Upper lobe of right lung (tissue), 1 donor: Measurements from ENCODE around the gene FRMD8. TPM values are rescaled to one million over a fixed set of nuclear protein-coding genes. Genes with fewer than 3 reads are reported as not detected.

Source experiments
- ATAC-seq: fragments of 200-7000 bp; cut with Tn5 transposase; one replicate; pipeline ENCODE4 v1.9.1; 2020; ENCODE audit warnings: mild to moderate bottlenecking, moderate library complexity
- DNase-seq: peaks from one replicate; pipeline ENCODE4 v3.0.0-alpha.2; 2020
- H3K27ac ChIP-seq: fragments of 200-600 bp; one replicate; pipeline ENCODE4 v1.8.0; 2022
- H3K27me3 ChIP-seq: fragments of 200-600 bp; one replicate; pipeline ENCODE4 v1.8.0; 2022; ENCODE audit warnings: mild to moderate bottlenecking
- H3K36me3 ChIP-seq: fragments of 200-600 bp; one replicate; pipeline ENCODE4 v1.8.0; 2022
- H3K4me1 ChIP-seq: fragments of 200-600 bp; one replicate; pipeline ENCODE4 v1.8.0; 2022
- H3K4me3 ChIP-seq: fragments of 200-600 bp; one replicate; pipeline ENCODE4 v1.8.0; 2022; ENCODE audit warnings: mild to moderate bottlenecking
- H3K9me3 ChIP-seq: fragments of 200-600 bp; one replicate; pipeline ENCODE4 v1.8.0; 2022
- intact Hi-C: fragments of 100-400 bp; cut with DNase I; formaldehyde crosslinking; loops from one replicate; pipeline ENCODE4 v1.11.0; 2022
- total RNA-seq: library from RNA; stranded (reverse); fragmentation: NEBNext Ultra II Directional; extraction: Animal tissue kit (Norgen Biotek cat#: 25700); gene quantifications from one replicate; pipeline ENCODE4 v1.2.1, GENCODE V29; 2021
- TF ChIP-seq, protein P1 (sequence below): fragments of 200-600 bp; IDR thresholded peaks from one replicate; pipeline ENCODE4 v1.8.0; 2022; ENCODE audit warnings: antibody characterized with exemption
- donor health status: DM: no; HTN: yes; CAD: no; lungs with severe emphysema.

Gene FRMD8
- total RNA-seq, 1 donor from 2014 or later = 37.1 TPM

- peak; percentile 94 for DNase-seq
- no peaks in the 10 kb centered on the region for H3K27me3 ChIP-seq
- peaks cover 43% of the 10 kb centered on the region for H3K4me1 ChIP-seq
These were observed 34.7 kb downstream of the FRMD8 start for GRCh38 chr11:65420979-65421793.

DNA sequence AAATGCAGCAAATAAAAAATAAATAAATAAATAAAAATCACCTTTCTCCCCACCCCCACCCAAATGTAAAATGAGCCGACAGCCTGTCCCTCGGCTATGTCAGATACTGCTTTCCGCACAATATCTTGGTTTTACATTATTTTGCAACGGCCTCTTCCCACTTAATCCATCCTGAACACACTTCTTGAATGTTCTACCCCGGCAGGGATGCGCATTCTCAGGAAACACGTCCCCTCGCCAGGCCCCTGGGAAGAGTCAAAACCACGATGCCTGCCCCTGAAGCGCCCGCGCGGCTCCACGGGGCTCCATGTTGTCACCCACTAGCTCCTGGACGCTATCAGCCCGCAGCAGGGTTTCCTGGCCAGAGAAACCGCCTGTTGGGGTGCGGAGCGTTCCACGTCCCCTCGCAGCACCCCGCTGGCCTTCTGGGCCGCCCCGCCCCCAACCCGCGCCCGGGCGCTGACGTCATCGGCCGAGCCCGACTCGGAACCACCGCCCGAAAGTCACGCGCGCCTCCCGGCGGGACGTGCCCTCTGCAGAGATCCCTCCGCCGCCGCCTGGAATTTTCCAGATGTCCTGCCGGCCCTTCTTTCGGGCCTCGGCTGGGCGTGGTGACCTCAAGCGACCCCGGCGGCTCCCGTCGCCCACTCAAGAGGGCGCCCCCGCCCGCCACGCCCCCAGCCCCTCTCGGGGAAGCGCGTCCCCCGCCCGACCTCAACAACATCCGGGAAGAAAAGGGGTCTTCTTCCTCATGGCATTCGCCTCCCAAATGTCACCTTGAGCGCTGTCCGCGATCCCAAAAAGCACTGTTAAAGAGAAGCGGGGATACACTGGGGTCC is 35.6 kb downstream of the FRMD8 start:
- H3K27me3 ChIP-seq = no peaks in the 10 kb centered on the region
- peaks cover 31% of the 10 kb centered on the region for H3K36me3 ChIP-seq
- H3K27ac ChIP-seq = peak overlapping the region; percentile 100
- H3K4me1 ChIP-seq = peaks cover 35% of the 10 kb centered on the region
- ATAC-seq (peak; percentile 42), DNase-seq (peak; percentile 100)
- intact Hi-C loops = no loop called here
- peak overlapping the region; percentile 98 for H3K4me3 ChIP-seq
- no peaks in the 10 kb centered on the region for H3K9me3 ChIP-seq
- TF ChIP-seq, protein P1, sequence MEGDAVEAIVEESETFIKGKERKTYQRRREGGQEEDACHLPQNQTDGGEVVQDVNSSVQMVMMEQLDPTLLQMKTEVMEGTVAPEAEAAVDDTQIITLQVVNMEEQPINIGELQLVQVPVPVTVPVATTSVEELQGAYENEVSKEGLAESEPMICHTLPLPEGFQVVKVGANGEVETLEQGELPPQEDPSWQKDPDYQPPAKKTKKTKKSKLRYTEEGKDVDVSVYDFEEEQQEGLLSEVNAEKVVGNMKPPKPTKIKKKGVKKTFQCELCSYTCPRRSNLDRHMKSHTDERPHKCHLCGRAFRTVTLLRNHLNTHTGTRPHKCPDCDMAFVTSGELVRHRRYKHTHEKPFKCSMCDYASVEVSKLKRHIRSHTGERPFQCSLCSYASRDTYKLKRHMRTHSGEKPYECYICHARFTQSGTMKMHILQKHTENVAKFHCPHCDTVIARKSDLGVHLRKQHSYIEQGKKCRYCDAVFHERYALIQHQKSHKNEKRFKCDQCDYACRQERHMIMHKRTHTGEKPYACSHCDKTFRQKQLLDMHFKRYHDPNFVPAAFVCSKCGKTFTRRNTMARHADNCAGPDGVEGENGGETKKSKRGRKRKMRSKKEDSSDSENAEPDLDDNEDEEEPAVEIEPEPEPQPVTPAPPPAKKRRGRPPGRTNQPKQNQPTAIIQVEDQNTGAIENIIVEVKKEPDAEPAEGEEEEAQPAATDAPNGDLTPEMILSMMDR = peak; percentile 6

More at GRCh38 chr11:65420979-65421793, 34.7 kb downstream of the FRMD8 start:
- H3K27ac ChIP-seq = peak overlapping the region; percentile 100
- no peaks in the 10 kb centered on the region for H3K9me3 ChIP-seq
- TF ChIP-seq, protein P1 = no peak
- peaks cover 23% of the 10 kb centered on the region for H3K36me3 ChIP-seq
- H3K4me3 ChIP-seq = peak overlapping the region; percentile 98
- ATAC-seq = peak; percentile 45
- intact Hi-C loops = no loop called here

DNA sequence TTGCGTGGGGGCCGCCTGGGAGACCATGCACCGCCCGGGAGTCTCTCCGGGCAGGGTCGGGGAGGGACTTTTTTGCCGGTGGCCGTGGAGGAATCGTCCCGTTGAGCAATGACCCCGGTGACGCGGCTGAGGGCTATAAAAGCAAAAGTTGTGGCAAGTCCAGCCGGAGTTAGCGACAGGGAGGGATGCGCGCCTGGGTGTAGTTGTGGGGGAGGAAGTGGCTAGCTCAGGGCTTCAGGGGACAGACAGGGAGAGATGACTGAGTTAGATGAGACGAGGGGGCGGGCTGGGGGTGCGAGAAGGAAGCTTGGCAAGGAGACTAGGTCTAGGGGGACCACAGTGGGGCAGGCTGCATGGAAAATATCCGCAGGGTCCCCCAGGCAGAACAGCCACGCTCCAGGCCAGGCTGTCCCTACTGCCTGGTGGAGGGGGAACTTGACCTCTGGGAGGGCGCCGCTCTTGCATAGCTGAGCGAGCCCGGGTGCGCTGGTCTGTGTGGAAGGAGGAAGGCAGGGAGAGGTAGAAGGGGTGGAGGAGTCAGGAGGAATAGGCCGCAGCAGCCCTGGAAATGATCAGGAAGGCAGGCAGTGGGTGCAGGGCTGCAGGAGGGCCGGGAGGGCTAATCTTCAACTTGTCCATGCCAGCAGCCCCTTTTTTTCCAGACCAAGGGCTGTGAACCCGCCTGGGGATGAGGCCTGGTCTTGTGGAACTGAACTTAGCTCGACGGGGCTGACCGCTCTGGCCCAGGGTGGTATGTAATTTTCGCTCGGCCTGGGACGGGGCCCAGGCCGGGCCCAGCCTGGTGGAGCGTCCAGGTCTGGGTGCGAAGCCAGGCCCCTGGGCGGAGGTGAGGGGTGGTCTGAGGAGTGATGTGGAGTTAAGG is 36.4 kb downstream of the FRMD8 start, which contains the start of gene NEAT1:
NEAT1 (plus strand) TSS at position 166 of the 883 bp plus-strand sequence.
- peak; percentile 32 for ATAC-seq
- H3K9me3 ChIP-seq = no peaks in the 10 kb centered on the region
- TF ChIP-seq, protein P1 = no peak

GRCh38 chr11:65423516-65424204 is 37.2 kb downstream of the FRMD8 start:
- intact Hi-C loops = no loop called here
- no peaks in the 10 kb centered on the region for H3K27me3 ChIP-seq
- peak overlapping the region; percentile 100 for H3K27ac ChIP-seq
- DNase-seq (peak; percentile 69), ATAC-seq (no peak)
- no peaks in the 10 kb centered on the region for H3K9me3 ChIP-seq
- H3K4me1 ChIP-seq = peaks cover 33% of the 10 kb centered on the region
- H3K36me3 ChIP-seq = peaks cover 41% of the 10 kb centered on the region
- TF ChIP-seq, protein P1 = no peak
- peak overlapping the region; percentile 98 for H3K4me3 ChIP-seq

More for the DNA sequence above, 36.4 kb downstream of the FRMD8 start, which contains the start of gene NEAT1:
- Histone ChIP-seq H3K4me1 (peaks cover 33% of the 10 kb centered on the region), H3K27ac (peak within 1 kb of the TSS; percentile 100), H3K36me3 (peaks cover 40% of the 10 kb centered on the region), H3K4me3 (peak within 1 kb of the TSS; percentile 98), H3K27me3 (no peaks in the 10 kb centered on the region)
- intact Hi-C loops = no loop called here
- peak; percentile 96 for DNase-seq
